Activated B cell treated with CpG ODN at 0.5 μM for 24 hours (primary cell): ENCODE data around the gene NCAPD2. TPM values are rescaled to one million over a fixed set of nuclear protein-coding genes. Genes with fewer than 3 reads are reported as not detected.
"Not testable (repeated sequence)": the region's sequence is repeated elsewhere in the genome, so short reads cannot be mapped to it uniquely, and the experiment has no call there.

ENCODE experiments used
- ATAC-seq: fragments of 200-7000 bp; cut with Tn5 transposase; one replicate; pipeline ENCODE4 v1.10.0; 2021; ENCODE audit warnings: low read depth, mild to moderate bottlenecking, moderate library complexity
- CTCF ChIA-PET: fragments of 350-600 bp; sonication (Branson Sonifier 250); formaldehyde crosslinking; loops from one replicate; lab custom pipeline; 2021; ENCODE audit warnings: antibody characterized with exemption; lab: Charles Lee
- POLR2A ChIA-PET: fragments of 350-600 bp; sonication (Branson Sonifier 250); formaldehyde crosslinking; loops from one replicate; lab custom pipeline; 2021; ENCODE audit warnings: antibody characterized with exemption; lab: Charles Lee
- DNase-seq: peaks from one replicate; pipeline ENCODE4 v3.0.0; 2022
- H3K27ac Mint-ChIP-seq: one replicate; pipeline ENCODE4 v1.8.0; 2020; ENCODE audit warnings: mixed read lengths
- H3K27me3 Mint-ChIP-seq: one replicate; pipeline ENCODE4 v1.8.0; 2021; ENCODE audit warnings: mixed read lengths
- H3K36me3 Mint-ChIP-seq: one replicate; pipeline ENCODE4 v1.8.0; 2021; ENCODE audit warnings: low read depth, mixed read lengths
- H3K4me1 Mint-ChIP-seq: one replicate; pipeline ENCODE4 v1.8.0; 2021; ENCODE audit warnings: mixed read lengths
- H3K4me3 Mint-ChIP-seq: one replicate; pipeline ENCODE4 v1.8.0; 2020; ENCODE audit warnings: mild to moderate bottlenecking, mixed read lengths
- H3K9me3 Mint-ChIP-seq: one replicate; pipeline ENCODE4 v1.8.0; 2020; ENCODE audit warnings: mixed read lengths
- CTCF ChIP-seq: fragments of 200-600 bp; IDR thresholded peaks from one replicate; pipeline ENCODE4 v1.8.0; 2022; ENCODE audit warnings: antibody characterized with exemption, mild to moderate bottlenecking
- intact Hi-C: fragments of 100-400 bp; cut with micrococcal nuclease; formaldehyde crosslinking; loops from one replicate; pipeline ENCODE4 v1.15.1; 2024
- total RNA-seq: library from RNA; stranded (reverse); gene quantifications from 2 replicates; pipeline ENCODE4 v1.2.3, GENCODE V29; 2022

NCAPD2 gene
- total RNA-seq, 1 donor from 2014 or later, result 40.9 TPM

GRCh38 chr12:6471989-6472360, 21.9 kb upstream of the NCAPD2 start:
- DNase-seq (no peak), ATAC-seq (no peak)
- H3K9me3 Mint-ChIP-seq, result no peaks in the 10 kb centered on the region
- peaks cover 34% of the 10 kb centered on the region for H3K4me1 Mint-ChIP-seq
- peak overlapping the region; percentile 30 for H3K27ac Mint-ChIP-seq
- POLR2A ChIA-PET, result interaction anchor here (2.3 to 4.2 kb wide), 5 partner anchors 11 to 63 kb away, joined by 9 to 104 read pairs (median 88); partner anchors contain the start of genes GAPDH and MRPL51
- no peak for TF ChIP-seq CTCF
- CTCF ChIA-PET, result no interaction called here
- H3K27me3 Mint-ChIP-seq, result no peaks in the 10 kb centered on the region
- peaks cover 13% of the 10 kb centered on the region for H3K36me3 Mint-ChIP-seq
- intact Hi-C loops, result loop anchor here (5.0 kb wide), 1 partner anchor 195 kb away; no protein-coding TSS in a partner anchor
- H3K4me3 Mint-ChIP-seq, result no peak overlapping the region

GRCh38 chr12:6472491-6472890, 21.4 kb upstream of the NCAPD2 start:
- ATAC-seq (no peak), DNase-seq (no peak)
- Mint-ChIP-seq H3K4me1 (peaks cover 29% of the 10 kb centered on the region), H3K27ac (no peak overlapping the region), H3K27me3 (no peaks in the 10 kb centered on the region), H3K36me3 (peaks cover 8% of the 10 kb centered on the region), H3K4me3 (no peak overlapping the region), H3K9me3 (no peaks in the 10 kb centered on the region)
- intact Hi-C loops, result loop anchor here (5.0 kb wide), 1 partner anchor 195 kb away; no protein-coding TSS in a partner anchor
- ChIA-PET POLR2A (interaction anchor here (3.3 to 4.2 kb wide), 3 partner anchors 19 to 63 kb away, joined by 46 to 89 read pairs (median 88); partner anchors contain the start of genes GAPDH and MRPL51), CTCF (no interaction called here)
- TF ChIP-seq CTCF, result no peak

GRCh38 chr12:6475233-6475975, 18.5 kb upstream of the NCAPD2 start:
- ATAC-seq, POLR2A ChIA-PET, H3K27me3 Mint-ChIP-seq, H3K4me1 Mint-ChIP-seq, H3K4me3 Mint-ChIP-seq, DNase-seq, CTCF ChIA-PET, H3K36me3 Mint-ChIP-seq, H3K9me3 Mint-ChIP-seq, intact Hi-C loops, H3K27ac Mint-ChIP-seq: not testable (repeated sequence)

- ChIA-PET POLR2A (no interaction called here), CTCF (no interaction called here)
- Mint-ChIP-seq H3K9me3 (no peaks in the 10 kb centered on the region), H3K4me3 (no peak overlapping the region), H3K4me1 (no peaks in the 10 kb centered on the region), H3K27me3 (peaks cover 2% of the 10 kb centered on the region), H3K27ac (no peak overlapping the region), H3K36me3 (no peaks in the 10 kb centered on the region)
- no peak for ATAC-seq
- intact Hi-C loops, result no loop called here
- no peak for DNase-seq
- no peak for TF ChIP-seq CTCF
These were observed 17.4 kb upstream of the NCAPD2 start for GRCh38 chr12:6476489-6476888.

- POLR2A ChIA-PET, H3K4me3 Mint-ChIP-seq, H3K27me3 Mint-ChIP-seq, intact Hi-C loops, H3K36me3 Mint-ChIP-seq, H3K9me3 Mint-ChIP-seq, DNase-seq, ATAC-seq, H3K4me1 Mint-ChIP-seq, H3K27ac Mint-ChIP-seq: not testable (repeated sequence)
- CTCF ChIA-PET, result interaction anchor here (1.1 kb wide), 1 partner anchor 60 kb away, joined by 3 read pairs; no protein-coding TSS in a partner anchor
These were observed 16.1 kb upstream of the NCAPD2 start for GRCh38 chr12:6477601-6478377.

GRCh38 chr12:6478416-6478815, 15.5 kb upstream of the NCAPD2 start:
- DNase-seq (no peak), ATAC-seq (no peak)
- TF ChIP-seq CTCF, result no peak
- POLR2A ChIA-PET, result no interaction called here
- Mint-ChIP-seq H3K4me3 (no peak overlapping the region), H3K27me3 (peaks cover 2% of the 10 kb centered on the region), H3K27ac (no peak overlapping the region), H3K4me1 (no peaks in the 10 kb centered on the region), H3K36me3 (no peaks in the 10 kb centered on the region), H3K9me3 (no peaks in the 10 kb centered on the region)
- CTCF ChIA-PET, result interaction anchor here (1.1 kb wide), 1 partner anchor 59 kb away, joined by 3 read pairs; no protein-coding TSS in a partner anchor
- intact Hi-C loops, result no loop called here
